OCI-M1 (cell line): ENCODE data around the gene NID1.
A peak's percentile ranks its signal among the peaks of the same experiment; 100 is the strongest.

Experiments used
- DNase-seq: peaks from one replicate; lab custom pipeline; 2025; lab: John Stamatoyannopoulos, UW

Gene NID1

GRCh38 chr1:235968831-235969230, 96.1 kb downstream of the NID1 start:
- DNase-seq, result no peak

- peak; percentile 63 for DNase-seq
These were observed 98.8 kb downstream of the NID1 start for GRCh38 chr1:235966134-235966533.

- no peak for DNase-seq
These were observed 104.1 kb downstream of the NID1 start for GRCh38 chr1:235960809-235961208.

GRCh38 chr1:235958021-235958420, 106.9 kb downstream of the NID1 start:
- DNase-seq, result no peak

- DNase-seq, result no peak
These were observed 109.1 kb downstream of the NID1 start for GRCh38 chr1:235955777-235956176.

GRCh38 chr1:235954306-235955283, 110.3 kb downstream of the NID1 start:
- peak; percentile 34 for DNase-seq

GRCh38 chr1:235953801-235954200, 111.1 kb downstream of the NID1 start:
- no peak for DNase-seq

- DNase-seq, result no peak
These were observed 111.8 kb downstream of the NID1 start for GRCh38 chr1:235952950-235953615.

- DNase-seq, result no peak
These were observed 113.2 kb downstream of the NID1 start for GRCh38 chr1:235951661-235952060.

GRCh38 chr1:235950318-235950717, 114.6 kb downstream of the NID1 start:
- DNase-seq, result no peak

- no peak for DNase-seq
These were observed 116.0 kb downstream of the NID1 start for GRCh38 chr1:235948774-235949427.

GRCh38 chr1:235947989-235948388, 116.9 kb downstream of the NID1 start:
- no peak for DNase-seq

- DNase-seq, result peak; percentile 51
These were observed 118.3 kb downstream of the NID1 start for GRCh38 chr1:235946571-235946981.

GRCh38 chr1:235945775-235946570, 118.9 kb downstream of the NID1 start:
- no peak for DNase-seq

- no peak for DNase-seq
These were observed 121.2 kb downstream of the NID1 start for GRCh38 chr1:235943581-235944114.

GRCh38 chr1:235942979-235943575, 121.8 kb downstream of the NID1 start:
- DNase-seq, result no peak

- no peak for DNase-seq
These were observed 122.3 kb downstream of the NID1 start for GRCh38 chr1:235942625-235942934.

GRCh38 chr1:235941876-235942624, 122.8 kb downstream of the NID1 start:
- DNase-seq, result no peak

GRCh38 chr1:235940285-235940684, 124.6 kb downstream of the NID1 start:
- no peak for DNase-seq

GRCh38 chr1:235939480-235939775, 125.5 kb downstream of the NID1 start:
- no peak for DNase-seq
